ENCODE results near the gene FAM76A. TPM values are rescaled to one million over a fixed set of nuclear protein-coding genes. Genes with fewer than 3 reads are reported as not detected.
"Not testable (repeated sequence)": the region's sequence is repeated elsewhere in the genome, so short reads cannot be mapped to it uniquely, and the experiment has no call there.

The FAM76A gene
- 5.7 TPM for polyA plus RNA-seq (2013, experiment 1 of 2; ENCODE audit: insufficient read length)
- 6.1 TPM for polyA plus RNA-seq (2013, experiment 2 of 2; ENCODE audit: insufficient read length)

GRCh38 chr1:27725374-27726172, at the start of gene FAM76A:
Gene FAM76A (plus strand): TSS chr1:27725961. CDS start chr1:27726081, 120 bp downstream.
- peak; percentile 99 for DNase-seq

DNA sequence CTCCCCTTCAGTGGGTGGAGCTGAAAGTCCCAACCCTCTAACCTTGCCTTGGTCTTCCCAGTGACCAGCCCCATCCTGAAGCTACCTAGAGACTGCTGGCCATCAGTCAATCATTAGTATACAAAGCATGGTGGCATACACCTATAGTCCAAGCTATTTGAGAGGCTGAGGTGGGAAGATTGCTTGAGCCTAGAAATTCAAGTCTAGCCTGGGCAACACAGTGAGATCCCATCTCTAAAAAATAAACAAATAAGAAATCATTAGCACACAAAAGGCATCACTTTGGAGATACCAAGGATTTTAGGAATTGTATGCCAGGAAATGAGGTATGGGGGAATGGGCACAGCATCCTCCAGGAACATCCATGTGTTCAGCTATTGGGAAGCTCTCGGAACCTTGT, 49.4 kb upstream of the FAM76A start:
- DNase-seq: no peak

DNA sequence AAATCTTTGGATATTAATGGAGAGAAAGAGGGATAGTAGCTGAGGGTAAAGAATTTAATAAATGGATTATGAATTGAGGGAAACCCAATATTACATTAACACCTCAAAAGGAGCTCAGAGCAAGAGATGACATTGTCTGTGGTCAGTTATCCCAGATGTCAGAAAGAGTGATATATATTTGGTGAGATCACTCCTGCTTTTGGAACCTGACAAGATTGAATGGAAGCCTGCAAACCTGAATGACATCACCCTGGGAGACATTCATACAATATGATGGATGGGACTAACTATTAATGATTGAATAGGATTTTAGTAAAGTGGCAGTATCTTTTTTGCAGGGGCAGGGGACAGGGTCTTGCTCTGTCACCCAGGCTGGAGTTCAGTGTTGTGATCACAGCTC, 47.0 kb upstream of the FAM76A start:
- no peak for DNase-seq

DNA sequence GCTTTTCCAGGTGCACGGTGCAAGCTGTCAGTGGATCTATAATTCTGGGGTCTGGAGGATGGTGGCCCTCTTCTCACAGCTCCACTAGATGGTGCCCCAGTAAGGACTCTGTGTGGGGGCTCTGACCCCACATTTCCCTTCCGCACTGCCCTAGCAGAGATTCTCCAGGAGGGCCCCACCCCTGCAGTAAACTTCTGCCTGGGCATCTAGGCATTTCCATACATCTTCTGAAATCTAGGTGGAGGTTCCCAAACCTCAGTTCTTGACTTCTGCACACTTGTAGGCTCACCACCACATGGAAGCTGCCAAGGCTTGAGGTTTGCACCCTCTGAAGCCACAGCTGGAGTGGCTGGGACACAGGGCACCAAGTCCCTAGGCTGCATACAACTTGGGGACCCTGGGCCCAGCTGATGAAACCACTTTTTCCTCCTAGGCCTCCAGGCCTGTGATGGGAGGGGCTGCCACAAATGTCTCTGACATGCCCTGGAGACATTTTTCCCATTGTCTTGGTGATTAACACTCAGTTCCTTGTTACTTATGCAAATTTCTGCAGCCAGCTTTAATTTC, 45.5 kb upstream of the FAM76A start:
- not testable (repeated sequence) for DNase-seq

- not testable (repeated sequence) for DNase-seq
These were observed 44.2 kb upstream of the FAM76A start for GRCh38 chr1:27681580-27681979.

DNA sequence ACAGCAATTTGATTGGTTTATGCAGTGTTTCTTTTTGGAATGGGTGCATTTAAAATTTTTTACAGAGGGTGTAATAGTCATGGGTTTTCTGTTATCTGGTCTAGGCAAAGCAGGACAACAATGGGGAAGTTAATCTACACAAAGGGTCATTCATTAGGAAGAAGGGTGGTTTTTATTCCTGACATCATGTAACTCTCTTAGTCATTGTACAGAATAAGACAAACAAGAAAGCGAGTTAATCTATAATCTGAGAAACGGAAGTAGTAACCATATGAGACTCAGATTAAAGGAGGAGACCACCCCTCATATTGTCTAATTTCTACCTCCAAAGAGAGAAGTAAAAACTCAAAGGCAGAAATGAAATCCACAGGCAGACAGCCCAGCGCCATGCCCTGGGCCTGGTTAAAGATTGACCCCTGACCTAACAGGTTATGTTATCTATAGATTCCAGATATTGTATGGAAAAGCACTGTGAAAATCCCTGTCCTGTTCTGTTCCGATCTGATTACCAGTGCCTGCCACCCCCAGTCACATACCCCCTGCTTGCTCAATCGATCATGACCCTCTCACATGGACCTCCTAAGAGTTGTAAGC, 43.3 kb upstream of the FAM76A start:
- no peak for DNase-seq

DNA sequence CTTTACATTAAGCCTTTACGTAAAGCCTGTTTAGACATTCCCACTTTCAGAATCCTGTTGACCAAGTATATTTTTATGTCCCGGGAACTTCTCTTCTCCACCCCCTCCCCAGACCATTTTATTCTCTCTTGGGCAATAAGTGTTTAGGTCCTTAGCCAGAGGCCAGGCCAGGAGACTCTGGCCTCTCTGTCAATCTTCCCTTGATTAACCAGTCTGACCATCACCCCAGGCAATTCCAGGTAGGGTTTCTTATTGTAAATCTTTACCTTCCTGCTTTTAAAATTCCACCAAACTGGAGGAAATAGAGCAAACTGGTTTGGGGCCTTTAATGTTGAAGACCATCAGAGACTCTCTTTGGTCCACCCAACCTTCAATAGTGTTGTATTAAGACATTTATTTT, 41.6 kb upstream of the FAM76A start:
- no peak for DNase-seq

- no peak for DNase-seq
These were observed 39.4 kb upstream of the FAM76A start for GRCh38 chr1:27686223-27686990.

DNA sequence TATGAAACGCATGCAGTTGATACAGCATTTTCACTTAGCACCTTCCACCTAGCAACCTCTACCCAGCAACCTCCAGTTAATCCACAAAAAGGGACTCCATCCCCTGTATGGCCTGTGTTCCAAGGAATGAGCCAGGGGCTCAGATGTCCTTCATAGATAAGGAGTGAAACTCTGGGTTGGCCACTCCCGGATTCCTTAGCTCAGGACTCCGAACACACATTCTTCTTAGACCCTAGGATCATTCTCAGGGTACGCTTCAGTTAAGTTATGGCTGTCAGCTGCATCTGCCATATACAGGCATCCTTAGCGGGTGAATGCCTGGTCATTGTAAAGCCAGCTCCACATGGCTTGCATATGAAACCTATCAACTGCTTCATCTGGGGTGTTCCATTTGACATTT, 37.9 kb upstream of the FAM76A start:
- DNase-seq: no peak

DNA sequence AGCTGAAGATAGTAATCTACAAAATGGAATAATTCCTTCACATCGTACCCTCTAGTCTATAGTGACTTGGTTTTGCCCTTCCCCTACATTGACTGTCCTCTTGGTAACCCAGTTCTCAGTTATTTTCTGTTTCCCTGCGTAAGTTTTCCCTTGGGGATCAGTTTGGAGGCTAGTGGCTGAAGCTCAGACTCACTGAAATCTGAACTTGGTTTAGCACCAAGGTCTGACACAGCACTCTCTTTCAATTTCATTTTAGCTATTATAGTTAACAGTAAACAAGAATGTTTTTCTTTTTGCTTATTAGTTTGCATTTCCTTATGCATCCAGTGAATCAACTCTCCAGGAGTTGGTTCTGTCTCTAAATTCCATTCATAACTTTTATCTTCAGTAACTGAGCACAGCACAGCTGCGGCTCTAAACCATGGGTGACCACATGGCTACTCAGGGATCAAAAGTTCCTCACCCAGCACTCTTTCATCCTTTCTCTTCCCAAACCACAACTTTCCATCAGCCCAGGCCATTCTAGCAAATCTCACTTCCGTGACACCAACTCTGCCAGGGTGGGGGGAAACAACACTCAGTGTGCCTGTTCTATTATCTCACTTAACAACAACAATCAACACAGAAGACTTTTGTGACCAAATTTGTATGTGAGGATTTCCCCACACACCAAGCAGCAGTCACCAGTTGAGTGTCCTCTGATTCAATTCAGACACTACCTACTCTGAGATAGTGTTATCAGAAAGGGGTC, 36.2 kb upstream of the FAM76A start:
- peak; percentile 23 for DNase-seq

GRCh38 chr1:27690183-27690582, 35.6 kb upstream of the FAM76A start:
- DNase-seq: no peak

GRCh38 chr1:27696835-27697234, 28.9 kb upstream of the FAM76A start:
- DNase-seq: not testable (repeated sequence)

DNA sequence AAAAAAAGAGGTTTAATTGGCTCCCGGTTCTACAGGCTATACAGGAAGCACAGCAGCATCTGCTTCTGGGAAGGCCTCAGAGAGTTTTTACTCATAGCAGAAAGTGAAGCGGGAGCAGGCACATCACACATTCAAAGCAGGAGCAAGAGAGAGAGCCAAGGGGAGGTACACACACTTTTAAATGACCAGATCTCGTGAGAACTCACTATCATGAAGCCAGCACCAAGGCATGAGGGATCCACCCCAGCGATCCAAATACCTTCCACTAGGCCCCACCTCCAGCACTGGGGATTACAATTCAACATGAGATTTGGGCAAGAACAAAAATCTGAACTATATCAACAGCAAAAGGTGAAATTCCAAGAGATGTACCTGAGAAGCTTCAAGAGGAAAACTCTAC, 20.8 kb upstream of the FAM76A start:
- no peak for DNase-seq

- no peak for DNase-seq
These were observed 20.2 kb upstream of the FAM76A start for GRCh38 chr1:27705545-27705944.

GRCh38 chr1:27710574-27710973, 15.2 kb upstream of the FAM76A start:
- no peak for DNase-seq

DNA sequence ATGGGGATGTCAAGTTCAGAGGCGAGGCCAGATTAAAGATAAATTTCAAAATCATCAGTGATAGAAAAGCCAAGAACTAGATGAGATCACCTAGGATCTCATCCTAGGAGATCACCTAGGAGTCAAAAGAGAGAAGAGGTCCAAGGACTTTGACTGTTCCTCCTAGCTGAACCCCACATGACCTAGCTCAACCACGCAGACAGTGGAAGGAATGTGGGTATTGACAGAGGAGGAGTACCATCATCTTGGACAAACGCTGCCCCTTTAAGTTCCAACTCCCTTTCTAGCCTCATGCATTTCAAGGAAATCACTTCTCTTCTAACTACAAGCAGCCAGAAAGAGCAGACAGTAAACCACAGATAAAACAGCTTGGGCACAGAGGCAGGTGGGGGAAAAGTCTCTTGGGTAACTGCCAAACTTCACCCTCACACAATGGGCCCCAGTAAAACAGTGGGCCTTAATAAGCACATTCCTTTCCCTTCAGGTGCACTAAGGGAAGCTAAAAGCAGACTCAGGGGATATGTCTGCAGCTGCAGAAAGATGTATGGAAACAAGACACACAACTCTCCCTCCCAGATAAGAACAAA, 12.5 kb upstream of the FAM76A start:
- no peak for DNase-seq

DNA sequence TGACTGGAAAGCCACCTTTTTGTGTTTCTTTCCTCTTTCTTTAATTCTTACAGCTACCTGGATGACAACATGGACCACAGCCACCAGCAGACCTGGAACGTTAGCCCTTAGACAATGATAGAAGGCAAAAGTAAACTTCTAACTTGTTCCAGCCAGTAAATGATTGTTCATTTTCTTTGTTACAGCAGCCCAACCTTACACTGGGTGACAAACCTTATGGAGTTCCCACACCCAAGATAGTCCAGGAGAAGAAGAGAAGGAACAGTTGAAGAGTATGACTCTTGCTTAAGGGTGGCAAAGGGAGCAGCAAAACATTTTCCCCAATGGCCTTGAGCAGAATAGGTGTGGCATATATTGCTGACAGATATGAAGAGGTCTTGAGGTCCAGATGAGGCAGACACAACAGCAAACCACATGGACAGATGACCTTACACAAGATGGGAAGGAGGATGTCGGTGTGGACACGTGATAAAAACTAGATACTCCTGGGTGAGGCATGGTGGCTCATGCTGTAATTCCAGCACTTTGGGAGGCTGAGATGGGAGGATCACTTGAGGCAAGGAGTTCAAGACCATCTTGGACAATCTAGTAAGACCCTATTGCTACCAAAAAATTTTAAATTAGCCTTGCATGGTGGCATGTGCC, 11.8 kb upstream of the FAM76A start:
- no peak for DNase-seq

DNA sequence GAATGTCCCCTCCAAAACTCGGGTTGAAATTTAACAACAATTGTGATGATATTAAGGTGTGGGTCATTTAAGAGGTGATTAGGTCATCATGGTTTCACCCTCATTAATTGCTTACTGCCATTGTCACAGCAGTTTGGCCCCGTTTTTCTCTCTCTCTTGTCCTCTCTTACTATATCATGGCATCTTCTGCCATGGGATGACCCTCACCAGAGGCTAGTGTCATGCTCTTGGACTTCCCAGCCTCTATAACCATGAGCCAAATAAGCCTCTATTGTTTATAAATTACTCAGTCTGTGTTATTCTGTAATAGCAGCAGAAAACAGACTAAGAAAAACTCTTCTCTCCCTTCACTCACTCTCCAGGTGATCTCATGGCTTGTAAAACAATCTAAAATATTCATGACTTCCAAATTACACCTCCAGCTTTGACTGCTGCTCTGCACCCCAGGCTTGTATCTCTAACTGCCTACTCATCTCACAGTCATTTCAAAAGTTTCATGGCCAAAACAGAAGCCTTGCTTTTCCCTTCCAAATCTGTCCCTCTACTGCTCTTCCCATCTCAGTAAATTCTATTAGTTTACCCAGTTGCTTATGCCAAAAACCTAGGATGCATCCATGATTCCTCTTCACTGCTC, 9.4 kb upstream of the FAM76A start:
- DNase-seq: no peak

- no peak for DNase-seq
These were observed 6.2 kb upstream of the FAM76A start for GRCh38 chr1:27719286-27720251.

- DNase-seq: peak; percentile 1
These were observed 794 bp upstream of the FAM76A start for GRCh38 chr1:27724961-27725373.
